Fibroblast of skin of back (primary cell): Measurements from ENCODE around the gene B3GALT6.

Experiments used
- DNase-seq: peaks from one replicate; pipeline ENCODE4 v3.0.0-alpha.2; 2013

B3GALT6 gene

GRCh38 chr1:1264868-1265272, 32.8 kb downstream of the B3GALT6 start:
- peak; percentile 100 for DNase-seq

DNA sequence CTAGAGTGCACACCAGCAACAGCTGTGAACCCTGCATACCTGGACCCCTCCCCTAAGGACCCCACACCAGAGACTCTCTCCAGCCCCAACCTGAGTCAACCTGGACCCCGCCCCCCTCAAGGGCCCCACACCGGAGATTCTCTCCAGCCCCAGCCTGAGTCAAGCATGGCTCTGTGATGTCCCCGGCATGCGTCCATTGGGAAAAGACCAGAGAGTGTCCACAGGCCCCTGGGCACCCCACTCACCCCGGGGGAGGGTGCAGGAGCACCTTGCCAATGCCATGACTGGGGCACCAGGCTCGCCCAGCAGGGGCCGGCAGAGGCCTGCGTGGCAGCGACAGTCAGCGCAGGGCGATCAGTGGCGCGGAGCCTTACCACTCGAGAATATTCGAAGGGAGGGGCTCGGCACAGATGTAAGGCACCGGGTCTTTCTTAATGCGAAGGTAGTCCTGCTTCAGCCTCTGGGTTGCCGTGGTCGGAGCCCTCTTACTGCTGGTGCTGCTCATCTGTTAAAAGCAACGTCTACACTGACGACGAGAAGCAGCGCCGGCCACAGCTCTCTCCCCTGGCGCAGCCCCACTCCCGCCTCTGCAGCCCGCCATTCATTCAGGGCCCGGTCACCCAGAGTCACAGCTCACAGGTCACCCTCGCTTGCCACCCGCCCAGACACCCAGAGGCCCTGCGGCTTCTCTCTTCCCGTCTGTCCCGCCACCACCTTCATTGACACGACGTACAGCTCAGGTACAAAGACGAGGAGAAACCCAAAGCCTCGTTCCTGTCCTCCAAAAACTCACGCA, 35.6 kb downstream of the B3GALT6 start:
- DNase-seq, result no peak

DNA sequence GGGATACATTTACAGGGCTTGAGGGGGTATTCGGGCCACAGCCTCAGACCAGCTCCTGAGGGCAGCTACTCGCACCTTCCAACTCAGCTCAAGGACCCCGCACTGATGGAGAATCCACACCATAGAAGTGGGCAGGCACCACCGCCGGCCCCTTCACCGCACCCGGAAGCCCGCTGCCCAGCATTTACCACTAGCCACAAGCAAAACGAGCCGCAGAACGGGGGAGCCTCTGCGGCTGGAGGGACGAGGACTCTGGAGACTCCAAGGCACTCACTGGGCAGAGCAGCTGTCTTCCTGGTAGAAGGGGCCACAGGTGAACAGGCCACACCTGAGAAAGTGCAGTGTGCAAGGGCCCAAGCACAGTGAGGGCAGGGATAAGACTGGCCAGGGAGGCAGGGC, 36.2 kb downstream of the B3GALT6 start:
- no peak for DNase-seq

- DNase-seq, result no peak
These were observed 38.8 kb downstream of the B3GALT6 start for GRCh38 chr1:1270813-1271212.

DNA sequence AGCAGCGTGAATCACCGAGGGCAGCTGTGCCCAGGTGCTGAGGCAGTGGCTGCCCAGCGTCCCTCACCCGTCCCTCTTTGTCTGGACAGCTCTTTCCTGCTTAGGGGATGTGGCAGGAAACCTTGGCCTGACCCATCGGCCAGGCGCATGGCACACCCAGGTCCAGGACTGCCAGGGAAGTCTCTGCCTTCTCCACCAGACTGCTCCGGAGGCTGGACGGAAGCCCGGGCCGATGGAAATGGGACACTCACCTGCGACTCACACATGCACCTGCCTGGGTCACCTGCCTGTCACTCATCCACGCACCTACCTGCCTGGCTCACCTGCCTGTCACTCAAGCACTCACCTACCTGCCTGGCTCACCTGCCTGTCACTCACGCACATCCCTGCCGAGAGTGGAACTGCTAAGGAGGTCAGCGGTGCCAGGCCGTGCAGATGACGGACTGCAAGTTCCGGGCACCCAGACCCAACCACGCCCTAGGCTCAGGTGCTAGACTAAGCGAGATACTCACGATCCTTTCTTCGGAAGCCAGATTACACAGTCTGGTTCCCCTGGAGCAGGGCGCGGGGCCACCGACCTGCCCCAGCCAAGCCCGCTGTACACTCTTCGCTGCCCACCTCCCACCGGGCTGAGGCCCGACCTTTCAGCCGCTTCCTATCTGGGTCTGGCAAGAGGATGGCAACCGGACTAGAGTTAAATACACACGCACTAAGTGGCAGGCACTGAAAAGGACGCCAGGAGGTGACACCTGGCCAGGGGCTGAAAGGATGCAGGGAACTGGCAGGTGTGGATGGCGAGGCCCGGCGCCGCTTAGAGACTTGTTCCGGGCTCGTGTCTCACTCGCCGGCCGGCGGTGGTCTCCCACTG, 40.5 kb downstream of the B3GALT6 start:
- DNase-seq, result no peak

GRCh38 chr1:1273209-1273511, 41.1 kb downstream of the B3GALT6 start:
- no peak for DNase-seq

GRCh38 chr1:1273512-1274298, 41.7 kb downstream of the B3GALT6 start, which contains the start of gene UBE2J2:
Gene UBE2J2, minus strand, starts transcription at chr1:1273854. Its CDS starts 5,862 bp downstream, at chr1:1267992.
- DNase-seq, result peak; percentile 88

GRCh38 chr1:1274299-1274930, 42.4 kb downstream of the B3GALT6 start:
- no peak for DNase-seq

DNA sequence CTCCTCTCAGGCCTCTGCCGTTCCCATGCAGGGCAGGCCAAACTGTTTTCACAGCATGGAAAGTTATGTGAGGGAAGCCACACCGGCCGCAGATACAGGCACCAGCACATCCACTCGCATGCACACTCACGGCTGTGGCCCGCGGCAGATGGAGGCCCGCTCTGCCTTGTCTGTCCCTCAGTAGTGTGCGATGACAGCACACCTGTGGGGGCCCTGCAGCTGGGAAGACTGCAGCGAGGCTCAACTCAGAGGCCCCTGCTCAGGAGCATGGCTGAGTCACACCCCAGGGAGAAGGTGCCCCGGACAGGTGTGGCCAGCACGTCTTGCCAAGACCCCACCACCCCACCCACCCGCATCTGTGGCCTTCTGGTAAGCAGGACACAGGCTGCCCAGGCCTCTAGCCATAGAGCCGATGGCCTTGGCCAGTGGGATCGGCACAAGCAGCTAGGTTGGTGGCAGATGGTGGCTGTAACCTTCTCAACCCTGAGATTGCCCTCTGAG, 42.9 kb downstream of the B3GALT6 start:
- no peak for DNase-seq

DNA sequence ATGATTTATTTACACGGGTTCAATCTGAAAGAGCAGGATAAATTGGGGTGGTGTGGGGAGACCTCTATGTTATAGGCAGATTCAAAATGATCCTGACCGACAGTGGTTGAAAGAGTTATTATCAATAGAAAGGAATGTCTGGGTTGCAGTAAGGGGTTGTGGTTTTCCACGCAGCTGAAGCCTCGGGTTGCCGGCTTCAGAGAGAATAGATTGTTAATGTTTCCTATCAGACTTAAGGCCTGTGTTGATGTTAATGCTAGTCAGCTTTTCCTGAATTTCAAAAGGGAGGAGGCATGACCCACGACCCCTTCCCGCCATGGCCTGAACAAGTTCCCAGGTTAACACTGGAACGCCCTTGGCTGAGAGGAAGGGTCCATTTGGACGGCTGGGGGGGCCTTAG, 43.8 kb downstream of the B3GALT6 start:
- no peak for DNase-seq

- DNase-seq, result no peak
These were observed 46.6 kb downstream of the B3GALT6 start for GRCh38 chr1:1278620-1279019.

DNA sequence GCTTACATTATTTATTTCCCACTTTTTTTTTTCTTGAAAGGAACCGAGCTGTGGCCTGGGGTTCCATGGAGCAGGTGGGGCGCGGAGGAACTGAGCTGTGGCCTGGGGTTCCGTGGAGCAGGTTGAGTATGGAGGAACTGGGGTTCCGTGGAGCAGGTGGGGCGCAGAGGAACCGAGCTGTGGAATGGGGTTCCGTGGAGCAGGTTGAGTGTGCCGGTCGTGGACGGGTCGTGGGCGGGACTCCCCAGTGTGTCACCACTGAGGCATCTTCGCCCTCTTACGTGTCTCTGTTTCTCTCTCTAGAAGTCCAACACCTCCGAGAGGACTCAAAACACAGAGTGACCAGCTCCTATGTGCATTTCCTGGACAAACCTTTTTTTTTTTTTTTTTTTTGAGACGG, 47.0 kb downstream of the B3GALT6 start:
- no peak for DNase-seq

DNA sequence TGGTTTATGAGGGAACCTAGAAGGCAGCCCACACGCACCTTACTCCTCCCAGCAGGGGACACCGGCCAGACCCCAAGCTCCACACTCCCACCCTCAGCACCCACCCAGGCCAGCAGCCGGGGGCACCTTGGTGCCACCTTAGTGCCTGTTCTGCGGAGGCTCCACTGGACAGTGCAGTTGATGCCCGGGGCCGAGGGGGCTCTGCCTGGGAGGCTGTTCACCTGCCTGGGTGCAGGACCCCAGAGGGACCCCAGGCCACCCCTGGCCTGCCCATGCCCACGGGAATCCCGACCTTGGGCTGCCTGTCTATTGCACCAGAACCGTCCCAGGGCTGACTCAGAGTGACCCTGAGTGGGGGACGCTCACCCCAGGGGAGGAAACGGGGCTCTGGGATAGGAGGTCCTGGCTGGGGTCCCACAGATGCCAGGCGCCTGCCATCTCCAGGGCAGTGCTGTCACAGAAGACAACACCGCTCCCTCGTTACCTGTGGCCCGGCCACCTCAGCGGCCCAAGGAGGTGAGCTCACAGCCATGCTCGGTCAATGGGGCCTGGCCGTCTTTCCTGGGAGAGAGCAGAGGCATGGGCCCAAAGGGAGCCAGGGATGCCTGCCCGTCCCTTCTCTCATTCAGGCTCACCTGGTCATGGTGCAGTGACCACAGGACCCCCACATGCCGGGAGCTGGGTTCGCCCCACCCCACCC, 48.9 kb downstream of the B3GALT6 start:
- no peak for DNase-seq

GRCh38 chr1:1281533-1282321, 49.7 kb downstream of the B3GALT6 start:
- no peak for DNase-seq

- DNase-seq, result peak; percentile 44
These were observed 51.0 kb downstream of the B3GALT6 start for GRCh38 chr1:1282998-1283397.

DNA sequence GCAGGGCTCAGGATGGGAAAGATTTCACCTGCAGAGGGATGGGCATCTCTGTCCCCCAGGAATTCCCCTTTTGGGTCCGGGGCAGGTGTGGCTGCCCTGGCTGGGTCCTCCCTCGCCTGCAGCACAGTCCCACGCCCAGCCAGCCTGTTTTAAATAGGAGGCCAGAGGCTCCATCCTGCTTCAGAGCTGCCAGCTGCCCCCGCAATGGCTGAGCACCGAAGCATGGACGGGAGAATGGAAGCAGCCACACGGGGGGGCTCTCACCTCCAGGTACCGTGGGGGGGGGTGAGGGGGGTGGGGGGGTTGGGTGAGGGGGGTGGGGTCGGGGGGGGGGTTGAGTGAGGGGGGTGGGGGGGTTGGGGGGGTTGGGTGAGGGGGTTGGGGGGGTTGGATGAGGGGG, 51.8 kb downstream of the B3GALT6 start:
- no peak for DNase-seq
